A673 (cell line): ENCODE measurements around the gene RIN1. TPM values are rescaled to one million over a fixed set of nuclear protein-coding genes. Genes with fewer than 3 reads are reported as not detected.
A peak's percentile ranks its signal among the peaks of the same experiment; 100 is the strongest.
"Not testable (repeated sequence)": the region's sequence is repeated elsewhere in the genome, so short reads cannot be mapped to it uniquely, and the experiment has no call there.

Experiments
- BruUV-seq: library from RNA; stranded (reverse); fragments of 400-500 nt; replicated peaks from 2 replicates; lab custom pipeline; 2021; lab: Mats Ljungman, UMichigan
- CTCF ChIA-PET: fragments of 300-600 bp; sonication (Branson Sonifier 250); formaldehyde crosslinking; loops from one replicate; lab custom pipeline; 2022; ENCODE audit warnings: antibody characterized with exemption; lab: Charles Lee
- POLR2A ChIA-PET: fragments of 300-600 bp; sonication (Branson Sonifier 250); formaldehyde crosslinking; loops from one replicate; lab custom pipeline; 2022; ENCODE audit warnings: antibody characterized with exemption; ENCODE audit not compliant: low non-redundant PET; lab: Charles Lee
- DNase-seq: peaks from one replicate; pipeline ENCODE4 v3.0.0-alpha.2; 2015; ENCODE audit warnings: low spot score
- H3K27ac ChIP-seq: fragments of 200-600 bp; sonication (generic); 2 replicates; pipeline ENCODE4 v1.5.1; 2016; ENCODE audit warnings: mixed run types, low read depth, mild to moderate bottlenecking, mixed read lengths, antibody characterized with exemption, low read length; ENCODE audit not compliant: poor library complexity, severe bottlenecking
- H3K27me3 ChIP-seq: fragments of 200-600 bp; sonication (generic); replicated peaks from 2 replicates; pipeline ENCODE4 v1.6.1; 2017; ENCODE audit warnings: mixed run types, low read depth, mild to moderate bottlenecking, mixed read lengths, antibody characterized with exemption, low read length; ENCODE audit not compliant: insufficient read depth, poor library complexity
- H3K36me3 ChIP-seq: fragments of 200-600 bp; sonication (generic); 2 replicates; pipeline ENCODE4 v1.6.1; 2016; ENCODE audit warnings: mixed run types, mild to moderate bottlenecking, mixed read lengths, antibody characterized with exemption, low read length; ENCODE audit not compliant: insufficient read depth, poor library complexity, severe bottlenecking
- H3K4me1 ChIP-seq: fragments of 200-600 bp; sonication (generic); 2 replicates; pipeline ENCODE4 v1.6.1; 2017; ENCODE audit warnings: mixed run types, mild to moderate bottlenecking, mixed read lengths, antibody characterized with exemption, low read length; ENCODE audit not compliant: insufficient read depth, poor library complexity, severe bottlenecking
- H3K4me3 ChIP-seq: fragments of 200-600 bp; sonication (generic); 2 replicates; pipeline ENCODE4 v1.5.1; 2016; ENCODE audit warnings: low read depth, mixed run types, mild to moderate bottlenecking, mixed read lengths, low read length; ENCODE audit not compliant: poor library complexity, severe bottlenecking
- H3K9me3 ChIP-seq: fragments of 200-600 bp; sonication (generic); 2 replicates; pipeline ENCODE4 v1.6.1; 2016; ENCODE audit warnings: mixed run types, low read depth, mild to moderate bottlenecking, mixed read lengths, antibody characterized with exemption, low read length; ENCODE audit not compliant: poor library complexity, severe bottlenecking
- EZH2 ChIP-seq: fragments of 200-600 bp; sonication (generic); IDR thresholded peaks from 2 replicates; pipeline ENCODE4 v1.6.1; 2017; ENCODE audit warnings: borderline replicate concordance, low read depth, mild to moderate bottlenecking, mixed read lengths, antibody characterized with exemption, low read length; ENCODE audit not compliant: poor library complexity, severe bottlenecking
- intact Hi-C: fragments of 100-400 bp; cut with micrococcal nuclease; formaldehyde crosslinking; loops from one replicate; pipeline ENCODE4 v1.10.0; 2022; ENCODE audit not compliant: unreplicated experiment
- total RNA-seq: library from RNA; stranded (reverse); gene quantifications from 2 replicates; pipeline ENCODE4 v1.2.3, GENCODE V29; 2021
- TF ChIP-seq, protein P1 (sequence below): fragments of 300-800, 200-600 bp; sonication (generic); conservative IDR thresholded peaks from 2 replicates; pipeline ENCODE4 v1.5.1; 2017; ENCODE audit warnings: low read depth, mild to moderate bottlenecking, antibody characterized with exemption, low read length, moderate library complexity, mixed read lengths

Gene RIN1
- total RNA-seq, 1 experiment from 2014 or later = 4.9 TPM

- BruUV-seq = no TSS peak
- Histone ChIP-seq H3K36me3 (no peaks in the 10 kb centered on the region), H3K4me1 (peaks cover 54% of the 10 kb centered on the region), H3K9me3 (no peaks in the 10 kb centered on the region), H3K4me3 (peak overlapping the region; percentile 57), H3K27ac (peak overlapping the region; percentile 100), H3K27me3 (no peaks in the 10 kb centered on the region)
- peak; percentile 100 for DNase-seq
- POLR2A ChIA-PET = interaction anchor here (0.6 to 1.1 kb wide), 6 partner anchors 14 to 303 kb away, joined by 3 to 5 read pairs (median 3); partner anchors contain the start of genes PELI3 and YIF1A
- CTCF ChIA-PET = interaction anchor here (0.6 to 2.6 kb wide), 14 partner anchors 9 to 290 kb away, joined by 3 to 17 read pairs (median 4); partner anchors contain the start of genes MRPL11 and YIF1A
- TF ChIP-seq, protein P1, sequence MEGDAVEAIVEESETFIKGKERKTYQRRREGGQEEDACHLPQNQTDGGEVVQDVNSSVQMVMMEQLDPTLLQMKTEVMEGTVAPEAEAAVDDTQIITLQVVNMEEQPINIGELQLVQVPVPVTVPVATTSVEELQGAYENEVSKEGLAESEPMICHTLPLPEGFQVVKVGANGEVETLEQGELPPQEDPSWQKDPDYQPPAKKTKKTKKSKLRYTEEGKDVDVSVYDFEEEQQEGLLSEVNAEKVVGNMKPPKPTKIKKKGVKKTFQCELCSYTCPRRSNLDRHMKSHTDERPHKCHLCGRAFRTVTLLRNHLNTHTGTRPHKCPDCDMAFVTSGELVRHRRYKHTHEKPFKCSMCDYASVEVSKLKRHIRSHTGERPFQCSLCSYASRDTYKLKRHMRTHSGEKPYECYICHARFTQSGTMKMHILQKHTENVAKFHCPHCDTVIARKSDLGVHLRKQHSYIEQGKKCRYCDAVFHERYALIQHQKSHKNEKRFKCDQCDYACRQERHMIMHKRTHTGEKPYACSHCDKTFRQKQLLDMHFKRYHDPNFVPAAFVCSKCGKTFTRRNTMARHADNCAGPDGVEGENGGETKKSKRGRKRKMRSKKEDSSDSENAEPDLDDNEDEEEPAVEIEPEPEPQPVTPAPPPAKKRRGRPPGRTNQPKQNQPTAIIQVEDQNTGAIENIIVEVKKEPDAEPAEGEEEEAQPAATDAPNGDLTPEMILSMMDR = no peak
- TF ChIP-seq EZH2 = no peak
- intact Hi-C loops = loop anchor here (1.0 to 5.0 kb wide), 3 partner anchors 16 to 75 kb away; partner anchors contain the start of gene BRMS1
Measured at GRCh38 chr11:66312549-66313320, 23.5 kb downstream of the RIN1 start.

GRCh38 chr11:66311965-66312548 lies 24.2 kb downstream of the RIN1 start:
- intact Hi-C loops = loop anchor here (1.0 to 5.0 kb wide), 3 partner anchors 16 to 75 kb away; partner anchors contain the start of gene BRMS1
- ChIA-PET CTCF (interaction anchor here (0.6 to 2.6 kb wide), 17 partner anchors 10 to 289 kb away, joined by 3 to 17 read pairs (median 5); partner anchors contain the start of genes MRPL11 and YIF1A), POLR2A (interaction anchor here (0.8 to 1.0 kb wide), 4 partner anchors 15 to 155 kb away, joined by 3 to 5 read pairs (median 3); partner anchors contain the start of genes PELI3 and YIF1A)
- peak; percentile 98 for DNase-seq
- BruUV-seq = no TSS peak
- H3K4me1 ChIP-seq = peaks cover 48% of the 10 kb centered on the region
- H3K9me3 ChIP-seq = no peaks in the 10 kb centered on the region
- peak overlapping the region; percentile 90 for H3K27ac ChIP-seq
- TF ChIP-seq EZH2 = no peak
- TF ChIP-seq, protein P1 = peak; percentile 98
- peak overlapping the region; percentile 55 for H3K4me3 ChIP-seq
- no peaks in the 10 kb centered on the region for H3K27me3 ChIP-seq
- no peaks in the 10 kb centered on the region for H3K36me3 ChIP-seq

- BruUV-seq = no TSS peak
- no peak for DNase-seq
- Histone ChIP-seq H3K27ac (peak overlapping the region; percentile 90), H3K4me3 (peak overlapping the region; percentile 55), H3K9me3 (no peaks in the 10 kb centered on the region), H3K27me3 (no peaks in the 10 kb centered on the region), H3K36me3 (no peaks in the 10 kb centered on the region), H3K4me1 (peaks cover 44% of the 10 kb centered on the region)
- intact Hi-C loops = loop anchor here (5.0 kb wide), 1 partner anchor 76 kb away; no protein-coding TSS in a partner anchor
- ChIA-PET CTCF (interaction anchor here (0.6 to 2.6 kb wide), 9 partner anchors 10 to 77 kb away, joined by 3 to 17 read pairs (median 5); partner anchors contain the start of gene YIF1A), POLR2A (no interaction called here)
- TF ChIP-seq, protein P1 = no peak
- TF ChIP-seq EZH2 = no peak
Measured at GRCh38 chr11:66311470-66311964, 24.7 kb downstream of the RIN1 start.

- DNase-seq, H3K9me3 ChIP-seq, H3K36me3 ChIP-seq, H3K27ac ChIP-seq, H3K4me3 ChIP-seq, POLR2A ChIA-PET, H3K27me3 ChIP-seq, BruUV-seq: not testable (repeated sequence)
- peaks cover 38% of the 10 kb centered on the region for H3K4me1 ChIP-seq
- intact Hi-C loops = loop anchor here (5.0 kb wide), 1 partner anchor 76 kb away; no protein-coding TSS in a partner anchor
- CTCF ChIA-PET = interaction anchor here (0.6 to 2.6 kb wide), 9 partner anchors 11 to 78 kb away, joined by 3 to 17 read pairs (median 5); partner anchors contain the start of gene YIF1A
Measured at GRCh38 chr11:66310803-66311440, 25.3 kb downstream of the RIN1 start.
